Measurements from ENCODE around the gene AFF3.

GRCh38 chr2:99854236-99854852 is 288.0 kb downstream of the AFF3 start:
- TF ChIP-seq CTCF (IDR thresholded peaks at IDR 0.05) (no peak), POLR2A (IDR thresholded peaks at IDR 0.05) (no peak), POLR2AphosphoS5 (IDR thresholded peaks at IDR 0.05) (no peak), EP300 (IDR thresholded peaks at IDR 0.05; ENCODE audit: low read depth) (no peak)
